T-cell (primary cell): ENCODE results near the gene NDUFB2. TPM values are rescaled to one million over a fixed set of nuclear protein-coding genes. Genes with fewer than 3 reads are reported as not detected.

Experiments
- ATAC-seq, 4 experiments: fragments of 200-7000 bp in 3 of 4; fragments of 150-1000 bp in 1 of 4; cut with Tn5 transposase; replicated peaks in 1 of 4; 1 replicate in 3 of 4; 2 replicates in 1 of 4; pipeline ENCODE4 v1.10.0; 2021; ENCODE audit warnings: moderate library complexity in 3 of 4, mild to moderate bottlenecking in 2 of 4, moderate number of reproducible peaks in 1 of 4
- CTCF ChIA-PET, 2 donors: fragments of 300-600 bp; sonication (Branson Sonifier 250); formaldehyde crosslinking; loops; one replicate each; lab custom pipeline; 2022; ENCODE audit warnings: antibody characterized with exemption in 2 of 2; lab: Charles Lee
- POLR2A ChIA-PET, 2 donors: fragments of 300-600 bp; sonication (Branson Sonifier 250); formaldehyde crosslinking; loops; one replicate each; lab custom pipeline; 2022; ENCODE audit warnings: antibody characterized with exemption in 2 of 2; lab: Charles Lee
- DNase-seq, 35 experiments: peaks; one replicate each; pipeline versions ENCODE4 v3.0.0 to v3.0.0-alpha.2; 2013 to 2023
- H3K27ac ChIP-seq: one replicate; pipeline ENCODE4 v1.5.1; 2013; ENCODE audit warnings: low read length
- H3K27me3 ChIP-seq, 2 experiments: replicated peaks in 1 of 2; 1 replicate in 1 of 2; 2 replicates in 1 of 2; pipeline versions ENCODE4 v1.6.1 to v1.7.0; 2013; ENCODE audit warnings: low read length in 1 of 2, mixed read lengths in 1 of 2; ENCODE audit not compliant: control insufficient read depth in 2 of 2, insufficient read depth in 2 of 2; ENCODE audit errors: extremely low read depth in 1 of 2
- H3K36me3 ChIP-seq, 2 donors: 1 replicate in 1 of 2; 2 replicates in 1 of 2; pipeline versions ENCODE4 v1.6.1 to v1.7.0; 2013; ENCODE audit warnings: low read length in 1 of 2; ENCODE audit not compliant: control insufficient read depth in 2 of 2, insufficient read depth in 1 of 2; ENCODE audit errors: extremely low read depth in 1 of 2
- H3K4me1 ChIP-seq, 2 experiments: 1 replicate in 1 of 2; 2 replicates in 1 of 2; pipeline versions ENCODE4 v1.6.1 to v1.7.0; 2013; ENCODE audit warnings: low read length in 2 of 2, mixed read lengths in 1 of 2; ENCODE audit not compliant: insufficient read depth in 2 of 2, control insufficient read depth in 1 of 2; ENCODE audit errors: extremely low read depth in 1 of 2
- H3K4me3 ChIP-seq, 2 donors: 1 replicate in 1 of 2; 2 replicates in 1 of 2; pipeline versions ENCODE4 v1.5.1 to v1.7.0; 2013; ENCODE audit warnings: mild to moderate bottlenecking in 2 of 2, low read length in 1 of 2, moderate library complexity in 1 of 2; ENCODE audit not compliant: control insufficient read depth in 1 of 2; ENCODE audit errors: extremely low read depth in 1 of 2
- H3K9me3 ChIP-seq: 2 replicates; pipeline ENCODE4 v1.7.0; 2013
- H3K27ac Mint-ChIP-seq, 2 donors: one replicate each; pipeline ENCODE4 v1.8.0; 2020 to 2021; ENCODE audit warnings: mild to moderate bottlenecking in 2 of 2, mixed read lengths in 2 of 2
- H3K27me3 Mint-ChIP-seq, 2 donors: one replicate each; pipeline ENCODE4 v1.8.0; 2021 to 2022; ENCODE audit warnings: mixed read lengths in 2 of 2
- H3K36me3 Mint-ChIP-seq: one replicate; pipeline ENCODE4 v1.8.0; 2021; ENCODE audit warnings: mixed read lengths
- H3K4me1 Mint-ChIP-seq, 3 donors: one replicate each; pipeline ENCODE4 v1.8.0; 2020 to 2022; ENCODE audit warnings: mixed read lengths in 3 of 3, mild to moderate bottlenecking in 1 of 3
- H3K4me3 Mint-ChIP-seq, 3 donors: one replicate each; pipeline ENCODE4 v1.8.0; 2020 to 2022; ENCODE audit warnings: mild to moderate bottlenecking in 3 of 3, mixed read lengths in 3 of 3, moderate library complexity in 3 of 3
- H3K9me3 Mint-ChIP-seq, 3 donors: one replicate each; pipeline ENCODE4 v1.8.0; 2020 to 2022; ENCODE audit warnings: mixed read lengths in 3 of 3
- WGBS: methylation state at CpG from one replicate; pipeline ENCODE4 v1.1.5; 2013; ENCODE audit warnings: missing lambda C conversion rate; ENCODE audit not compliant: insufficient coverage; 5-methylcytosine and 5-hydroxymethylcytosine counted together
- total RNA-seq, 35 experiments: library from RNA in 6 of 35; stranded (reverse) in 6 of 35; fragments of 120-200 nt in 1 of 35; gene quantifications; one replicate each; pipeline versions ENCODE4 v1.2.1 to v1.2.4 and lab custom pipeline; 2013 to 2026

Gene NDUFB2
- total RNA-seq, 5 donors from 2014 or later (not counting 1 experiment from before 2014, with no cell fraction given) = 97.2 to 110 (median 103) TPM

- DNase-seq (no peak), ATAC-seq (peak in 2 of 4 experiments; percentile 28 to 50)
- Mint-ChIP-seq H3K4me3 (peak overlapping the region in 1 of 3 donors; percentile 44), H3K4me1 (peaks cover 19 to 26% (median 24%) of the 10 kb centered on the region in 3 donors), H3K36me3 (peaks cover 8% of the 10 kb centered on the region), H3K27ac (peak overlapping the region; percentile 92 to 94), H3K9me3 (no peaks in the 10 kb centered on the region), H3K27me3 (no peaks in the 10 kb centered on the region)
- Histone ChIP-seq H3K27ac (peak overlapping the region; percentile 40), H3K27me3 (no peaks in the 10 kb centered on the region), H3K36me3 (no peaks in the 10 kb centered on the region), H3K4me3 (no peak overlapping the region), H3K9me3 (no peaks in the 10 kb centered on the region), H3K4me1 (peaks cover 0 to 11% of the 10 kb centered on the region in 2 experiments)
- CTCF ChIA-PET = interaction anchor here in 1 of 2 donors (0.7 to 1.5 kb wide), 4 partner anchors 27 to 246 kb away, joined by 3 to 4 read pairs (median 4); partner anchors contain the start of gene NDUFB2
- 74% methylated on average over 3 of the region's 3 CpGs for WGBS
- POLR2A ChIA-PET = no interaction called here
Measured at GRCh38 chr7:140723574-140723973, 27.1 kb downstream of the NDUFB2 start.

DNA sequence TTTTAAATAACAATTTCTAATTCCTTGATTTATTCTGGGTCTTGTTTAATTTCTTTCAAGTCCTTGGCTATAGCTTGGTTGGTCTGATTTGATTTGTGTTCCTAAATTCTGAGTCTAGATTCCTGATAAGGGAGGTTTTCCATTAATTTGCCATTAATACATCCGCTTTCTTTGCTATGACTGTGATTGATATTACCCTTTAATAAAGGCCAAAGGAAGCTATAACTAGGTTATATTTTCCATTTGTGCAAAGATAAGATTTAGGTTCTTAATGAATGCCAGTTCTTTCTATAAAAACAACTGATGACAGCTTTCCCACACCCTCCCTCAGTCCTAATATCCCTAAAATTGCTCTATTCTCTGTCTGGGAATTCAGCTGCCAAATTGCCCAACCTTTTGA, 28.2 kb downstream of the NDUFB2 start:
- Histone ChIP-seq H3K27me3 (no peaks in the 10 kb centered on the region), H3K9me3 (no peaks in the 10 kb centered on the region), H3K4me1 (peaks cover 0 to 11% of the 10 kb centered on the region in 2 experiments), H3K36me3 (no peaks in the 10 kb centered on the region), H3K27ac (no peak overlapping the region), H3K4me3 (no peak overlapping the region)
- ATAC-seq (no peak), DNase-seq (no peak)
- ChIA-PET POLR2A (no interaction called here), CTCF (no interaction called here)
- Mint-ChIP-seq H3K36me3 (peaks cover 10% of the 10 kb centered on the region), H3K4me3 (no peak overlapping the region), H3K27me3 (no peaks in the 10 kb centered on the region), H3K9me3 (no peaks in the 10 kb centered on the region), H3K4me1 (peaks cover 16 to 23% (median 22%) of the 10 kb centered on the region in 3 donors), H3K27ac (peak overlapping the region; percentile 89 to 92)
- no CpG with 5 or more reads among the region's 1 CpG for WGBS

DNA sequence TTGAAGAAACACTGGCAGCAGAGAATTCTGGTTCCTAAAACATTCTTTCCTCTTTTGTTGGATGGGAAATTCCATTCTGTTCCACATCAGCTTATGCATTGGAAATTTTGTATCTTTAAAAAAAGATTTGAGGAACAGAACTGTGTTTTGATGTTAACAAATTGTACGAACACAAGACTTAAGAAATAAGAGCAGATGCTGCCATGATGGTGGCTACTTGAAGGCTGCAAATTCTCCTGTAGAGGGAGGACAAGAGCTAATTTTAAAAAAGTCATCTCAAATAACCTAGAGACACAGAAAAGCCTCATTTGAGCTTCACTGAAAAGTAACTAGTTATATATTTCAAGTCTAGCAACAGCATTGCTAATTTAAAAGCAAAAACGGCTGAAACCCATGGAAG, 29.8 kb downstream of the NDUFB2 start:
- Histone ChIP-seq H3K4me3 (no peak overlapping the region), H3K4me1 (peaks cover 0 to 11% of the 10 kb centered on the region in 2 experiments), H3K27ac (no peak overlapping the region), H3K27me3 (no peaks in the 10 kb centered on the region), H3K36me3 (no peaks in the 10 kb centered on the region), H3K9me3 (no peaks in the 10 kb centered on the region)
- WGBS = 67% methylated on average over 1 of the region's 2 CpGs
- Mint-ChIP-seq H3K36me3 (peaks cover 14% of the 10 kb centered on the region), H3K4me1 (peaks cover 15 to 23% (median 16%) of the 10 kb centered on the region in 3 donors), H3K27me3 (no peaks in the 10 kb centered on the region), H3K4me3 (no peak overlapping the region), H3K9me3 (no peaks in the 10 kb centered on the region), H3K27ac (peak overlapping the region in 1 of 2 donors; percentile 77)
- peak in 1 of 35 experiments; percentile 34 for DNase-seq
- CTCF ChIA-PET = interaction anchor here (0.6 to 1.5 kb wide), 7 partner anchors 51 to 1056 kb away, joined by 3 to 4 read pairs (median 3); partner anchors contain the start of gene MRPS33 (in 1 of the 2)
- ATAC-seq = no peak
- POLR2A ChIA-PET = interaction anchor here (0.5 to 0.6 kb wide), 3 partner anchors 9 to 1054 kb away, joined by 4 to 5 read pairs (median 4); no protein-coding TSS in a partner anchor

GRCh38 chr7:140732416-140732815, 35.9 kb downstream of the NDUFB2 start:
- no peaks in the 10 kb centered on the region for H3K36me3 ChIP-seq

DNA sequence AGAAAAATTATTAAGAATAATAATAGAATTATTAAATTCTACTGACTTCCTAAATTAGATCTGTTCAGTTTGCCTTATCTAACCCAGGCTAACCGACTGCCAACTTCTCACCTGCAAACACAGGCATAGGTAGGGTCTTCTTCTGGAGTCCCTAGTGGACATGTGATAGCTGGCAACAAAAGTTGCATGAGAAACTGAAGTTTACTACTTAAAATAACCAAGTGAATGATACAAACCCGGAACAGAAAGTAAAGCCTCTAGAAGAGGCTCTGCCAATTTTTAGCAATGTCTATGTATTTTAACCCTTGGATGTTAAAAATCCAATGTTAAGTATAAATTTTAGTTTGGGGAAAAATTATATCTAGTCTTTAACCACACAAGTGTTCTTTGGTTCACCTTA, 37.6 kb downstream of the NDUFB2 start:
- no peaks in the 10 kb centered on the region for H3K9me3 Mint-ChIP-seq
- ChIA-PET CTCF (interaction anchor here in 1 of 2 donors (0.5 to 0.7 kb wide), 2 partner anchors 215 to 1984 kb away, joined by 3 to 4 read pairs; no protein-coding TSS in a partner anchor), POLR2A (no interaction called here)
- Histone ChIP-seq H3K4me1 (no peaks in the 10 kb centered on the region), H3K27ac (no peak overlapping the region), H3K27me3 (no peaks in the 10 kb centered on the region), H3K36me3 (peaks cover 0 to 8% of the 10 kb centered on the region in 2 donors), H3K9me3 (no peaks in the 10 kb centered on the region), H3K4me3 (no peak overlapping the region)
- DNase-seq = no peak
- no peak overlapping the region for H3K4me3 Mint-ChIP-seq
- H3K27me3 Mint-ChIP-seq = no peaks in the 10 kb centered on the region
- H3K4me1 Mint-ChIP-seq = no peaks in the 10 kb centered on the region
- H3K27ac Mint-ChIP-seq = no peak overlapping the region
- ATAC-seq = no peak
- H3K36me3 Mint-ChIP-seq = peaks cover 25% of the 10 kb centered on the region
- no CpG with 5 or more reads among the region's 2 CpGs for WGBS

More at GRCh38 chr7:140732416-140732815, 35.9 kb downstream of the NDUFB2 start:
- no peak overlapping the region for H3K27ac ChIP-seq
- H3K27me3 ChIP-seq = no peaks in the 10 kb centered on the region
- H3K27ac Mint-ChIP-seq = no peak overlapping the region
- no peak overlapping the region for H3K4me3 ChIP-seq
- no peaks in the 10 kb centered on the region for H3K4me1 Mint-ChIP-seq
- H3K4me1 ChIP-seq = no peaks in the 10 kb centered on the region
- H3K36me3 Mint-ChIP-seq = peaks cover 20% of the 10 kb centered on the region
- no peak overlapping the region for H3K4me3 Mint-ChIP-seq
- ChIA-PET CTCF (interaction anchor here in 1 of 2 donors (0.8 kb wide), 1 partner anchor 142 kb away, joined by 6 read pairs; no protein-coding TSS in a partner anchor), POLR2A (no interaction called here)
- no peaks in the 10 kb centered on the region for H3K27me3 Mint-ChIP-seq
- ATAC-seq (no peak), DNase-seq (no peak)
- no peaks in the 10 kb centered on the region for H3K9me3 ChIP-seq
- 100% methylated on average over 1 of the region's 2 CpGs for WGBS
- H3K9me3 Mint-ChIP-seq = no peaks in the 10 kb centered on the region

DNA sequence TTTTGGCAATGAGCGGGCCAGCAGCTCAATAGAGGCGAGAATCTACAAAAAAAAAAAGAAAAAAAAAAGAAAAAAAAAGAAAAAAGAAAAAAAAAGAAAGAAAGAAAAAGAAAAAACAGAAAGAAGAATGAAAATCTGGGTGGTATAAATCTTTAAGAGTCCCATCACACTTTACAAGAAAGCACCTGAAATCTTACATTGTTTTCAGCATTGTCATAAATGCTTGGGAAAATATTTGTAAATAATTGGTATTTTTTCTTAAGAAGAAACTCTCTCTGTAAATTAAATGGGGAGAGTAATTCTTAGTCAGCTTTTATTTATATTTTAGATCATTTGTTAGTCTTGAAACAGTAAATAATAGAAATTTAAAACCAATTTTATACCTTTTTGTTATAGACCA, 38.2 kb downstream of the NDUFB2 start:
- CTCF ChIA-PET = interaction anchor here (0.6 to 0.7 kb wide), 3 partner anchors 9 to 296 kb away, joined by 3 to 4 read pairs (median 3); no protein-coding TSS in a partner anchor
- H3K27ac ChIP-seq = no peak overlapping the region
- Mint-ChIP-seq H3K4me1 (no peaks in the 10 kb centered on the region), H3K27me3 (no peaks in the 10 kb centered on the region), H3K27ac (no peak overlapping the region), H3K9me3 (no peaks in the 10 kb centered on the region), H3K36me3 (peaks cover 27% of the 10 kb centered on the region), H3K4me3 (no peak overlapping the region)
- POLR2A ChIA-PET = no interaction called here
- H3K9me3 ChIP-seq = no peaks in the 10 kb centered on the region
- no peak overlapping the region for H3K4me3 ChIP-seq
- H3K4me1 ChIP-seq = no peaks in the 10 kb centered on the region
- WGBS = no CpG with 5 or more reads among the region's 2 CpGs
- ATAC-seq (no peak), DNase-seq (no peak)
- peaks cover 0 to 14% of the 10 kb centered on the region in 2 donors for H3K36me3 ChIP-seq
- no peaks in the 10 kb centered on the region for H3K27me3 ChIP-seq
